ENCODE results near the gene CD70. TPM values are rescaled to one million over a fixed set of nuclear protein-coding genes. Genes with fewer than 3 reads are reported as not detected.

Gene CD70
- polyA plus RNA-seq, 1 donor (not counting 4 experiments of a cell fraction or from before 2014, with no cell fraction given): 0.22 TPM

GRCh38 chr19:6580313-6580712, 10.6 kb downstream of the CD70 start:
- H3K27me3 ChIP-seq (ENCODE audit: control insufficient read depth, extremely low read depth, insufficient read depth, low read length): no peaks in the 10 kb centered on the region
- DNase-seq (ENCODE audit: low read depth, low spot score): no peak
- FAIRE-seq: no peak
- peaks cover 20% of the 10 kb centered on the region for H3K4me1 ChIP-seq (ENCODE audit: control insufficient read depth, extremely low read depth, insufficient read depth, low read length)
- no peak overlapping the region for H3K4me3 ChIP-seq (ENCODE audit: control insufficient read depth in 2 of 3, extremely low read depth in 1 of 3, insufficient read depth in 2 of 3, low read depth in 1 of 3, low read length in 3 of 3)
- H3K9ac ChIP-seq (ENCODE audit: control insufficient read depth, extremely low read depth, insufficient read depth, low read length): no peak overlapping the region
- no peaks in the 10 kb centered on the region for H4K20me1 ChIP-seq (ENCODE audit: control insufficient read depth, extremely low read depth, insufficient read depth, low read length)
- H3K4me2 ChIP-seq (ENCODE audit: control insufficient read depth, extremely low read depth, insufficient read depth, low read depth, low read length): no peak overlapping the region
- TF ChIP-seq EZH2 (IDR thresholded peaks at IDR 0.05; ENCODE audit: low read length): no peak
- no peak for TF ChIP-seq CTCF (optimal IDR thresholded peaks at IDR 0.05 in 1 of 3, IDR thresholded peaks at IDR 0.05 in 1 of 3, conservative IDR thresholded peaks at IDR 0.05 in 1 of 3; ENCODE audit: extremely low read depth in 1 of 3, insufficient read depth in 2 of 3, low read length in 3 of 3)
- no peaks in the 10 kb centered on the region for H3K9me3 ChIP-seq (ENCODE audit: control insufficient read depth, low read depth, low read length)
- H2AFZ ChIP-seq (ENCODE audit: control insufficient read depth, low read length): no peak overlapping the region
- dilution Hi-C loops (cut with MboI; ENCODE audit: extremely low pct_ligation_motif_present, low sequenced_read_pairs): no loop called here
- H3K36me3 ChIP-seq (ENCODE audit: control insufficient read depth in 2 of 2, extremely low read depth in 1 of 2, insufficient read depth in 2 of 2, low read length in 2 of 2): no peaks in the 10 kb centered on the region
- no peaks in the 10 kb centered on the region for H3K9me1 ChIP-seq (ENCODE audit: control insufficient read depth, extremely low read depth, insufficient read depth, low read length)
- no peak overlapping the region for H3K27ac ChIP-seq (ENCODE audit: control insufficient read depth, insufficient read depth, low read length)
- H3K79me2 ChIP-seq (ENCODE audit: control insufficient read depth, insufficient read depth, low read length): no peaks in the 10 kb centered on the region

- Histone ChIP-seq H3K27ac (ENCODE audit: control insufficient read depth, insufficient read depth, low read length) (no peak overlapping the region), H3K36me3 (ENCODE audit: control insufficient read depth in 2 of 2, extremely low read depth in 1 of 2, insufficient read depth in 2 of 2, low read length in 2 of 2) (no peaks in the 10 kb centered on the region), H3K4me1 (ENCODE audit: control insufficient read depth, extremely low read depth, insufficient read depth, low read length) (peaks cover 20% of the 10 kb centered on the region), H3K9me3 (ENCODE audit: control insufficient read depth, low read depth, low read length) (no peaks in the 10 kb centered on the region), H3K27me3 (ENCODE audit: control insufficient read depth, extremely low read depth, insufficient read depth, low read length) (no peaks in the 10 kb centered on the region), H4K20me1 (ENCODE audit: control insufficient read depth, extremely low read depth, insufficient read depth, low read length) (no peaks in the 10 kb centered on the region), H3K79me2 (ENCODE audit: control insufficient read depth, insufficient read depth, low read length) (no peaks in the 10 kb centered on the region), H3K4me3 (ENCODE audit: control insufficient read depth in 2 of 3, extremely low read depth in 1 of 3, insufficient read depth in 2 of 3, low read depth in 1 of 3, low read length in 3 of 3) (no peak overlapping the region), H3K9ac (ENCODE audit: control insufficient read depth, extremely low read depth, insufficient read depth, low read length) (no peak overlapping the region), H3K4me2 (ENCODE audit: control insufficient read depth, extremely low read depth, insufficient read depth, low read depth, low read length) (no peak overlapping the region), H2AFZ (ENCODE audit: control insufficient read depth, low read length) (no peak overlapping the region), H3K9me1 (ENCODE audit: control insufficient read depth, extremely low read depth, insufficient read depth, low read length) (no peaks in the 10 kb centered on the region)
- dilution Hi-C loops (cut with MboI; ENCODE audit: extremely low pct_ligation_motif_present, low sequenced_read_pairs): no loop called here
- TF ChIP-seq CTCF (optimal IDR thresholded peaks at IDR 0.05 in 1 of 3, IDR thresholded peaks at IDR 0.05 in 1 of 3, conservative IDR thresholded peaks at IDR 0.05 in 1 of 3; ENCODE audit: extremely low read depth in 1 of 3, insufficient read depth in 2 of 3, low read length in 3 of 3): no peak
- no peak for TF ChIP-seq EZH2 (IDR thresholded peaks at IDR 0.05; ENCODE audit: low read length)
- DNase-seq (ENCODE audit: low read depth, low spot score): no peak
- no peak for FAIRE-seq
Measured at GRCh38 chr19:6579450-6580178, 11.3 kb downstream of the CD70 start.

Measured in keratinocyte (primary cell).